ENCODE measurements around the gene HSPD1. TPM values are rescaled to one million over a fixed set of nuclear protein-coding genes. Genes with fewer than 3 reads are reported as not detected.

The HSPD1 gene
- 100 to 1,000 TPM; 227 to 229 TPM for total RNA-seq

DNA sequence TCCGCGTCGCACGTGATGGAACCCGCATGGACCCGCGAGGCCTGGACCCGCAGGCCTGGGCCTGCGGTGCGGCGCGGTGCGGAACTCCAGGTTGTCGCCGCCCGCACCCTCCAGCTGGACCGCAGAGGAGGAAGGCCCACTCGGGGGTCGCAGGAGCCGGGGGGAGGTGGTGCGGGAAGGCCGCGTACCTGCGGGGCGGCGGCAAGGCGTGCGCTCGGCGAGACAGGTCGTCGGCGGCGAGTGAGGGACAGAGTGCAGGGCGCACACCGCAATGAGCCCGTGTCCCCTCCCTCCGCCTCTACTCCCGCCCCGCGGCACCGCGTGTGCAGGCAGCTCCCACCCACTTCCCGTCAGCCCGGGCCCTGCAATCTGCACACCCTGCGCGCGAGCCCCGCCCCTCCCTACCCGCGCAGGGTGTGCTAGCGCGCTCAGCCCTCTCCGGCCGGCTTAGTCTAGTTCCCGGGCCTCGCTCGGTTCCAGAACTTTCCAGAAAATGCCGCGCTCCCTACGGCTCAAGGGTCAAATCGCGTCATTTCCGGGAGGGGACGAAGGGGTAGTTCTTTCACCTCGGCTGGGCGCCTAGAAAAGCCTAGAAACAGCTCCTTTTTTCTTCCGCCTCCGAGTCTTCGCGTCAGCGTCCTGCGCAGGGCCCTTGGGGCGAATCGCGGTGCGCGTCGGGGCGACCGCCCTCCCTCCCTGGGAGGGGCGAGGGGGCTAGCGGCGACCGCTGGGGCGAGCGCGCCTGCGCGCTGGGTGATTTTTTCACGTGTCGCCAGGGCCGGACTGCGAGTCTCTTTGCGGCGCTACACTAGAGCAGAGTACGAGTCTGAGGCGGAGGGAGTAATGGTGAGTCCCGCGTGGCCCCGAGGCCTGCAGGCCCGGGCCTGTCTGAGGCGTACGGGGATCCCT is at the start of gene HSPD1, which contains the start of gene HSPE1:
HSPD1 (minus strand) TSS at position 247 of the 909 bp plus-strand sequence. CDS start 992 bp downstream, outside the sequence.
HSPE1 (plus strand) TSS at position 786 of the 909 bp plus-strand sequence; CDS start at position 844, 58 bp downstream.
- no peaks in the 10 kb centered on the region for H3K9me3 Mint-ChIP-seq
- CTCF ChIA-PET: interaction anchor here (0.7 to 5.0 kb wide), 9 partner anchors 9 to 575 kb away, joined by 3 to 30 read pairs (median 3); partner anchors contain the start of genes MOB4 and SF3B1
- peak within 1 kb of the TSS; percentile 92 for H3K4me3 Mint-ChIP-seq
- POLR2A ChIA-PET: interaction anchor here (0.6 to 9.0 kb wide), 32 partner anchors 9 to 1965 kb away, joined by 3 to 275 read pairs (median 4); partner anchors contain the start of genes ANKRD44, COQ10B, GTF3C3 and MARS2
- H3K27me3 Mint-ChIP-seq: no peaks in the 10 kb centered on the region
- peak within 1 kb of the TSS; percentile 97 for H3K27ac Mint-ChIP-seq
- peaks cover 67% of the 10 kb centered on the region for H3K36me3 Mint-ChIP-seq (ENCODE audit: low read depth)
- peak; percentile 98 for DNase-seq
- H3K4me1 Mint-ChIP-seq: peaks cover 60% of the 10 kb centered on the region

DNA sequence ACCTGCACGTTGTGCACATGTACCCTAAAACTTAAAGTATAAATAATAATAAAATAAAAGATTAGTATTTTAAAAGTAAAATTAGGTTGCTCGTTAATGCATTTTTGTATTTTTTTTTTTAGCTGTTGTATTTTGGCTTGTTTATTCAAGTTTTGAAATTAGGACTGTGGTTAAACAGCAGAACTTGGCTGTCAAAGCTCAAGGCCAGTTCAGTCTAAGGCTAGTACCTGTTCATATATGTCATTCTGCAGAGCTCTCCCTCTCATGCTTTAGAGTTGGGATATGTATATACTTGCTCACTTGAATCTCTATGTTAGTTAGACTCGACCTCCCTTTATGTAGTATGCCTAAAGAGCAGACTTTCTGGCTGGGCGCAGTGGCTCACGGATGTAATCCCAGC is 48.9 kb upstream of the HSPD1 start:
- POLR2A ChIA-PET: no interaction called here

GRCh38 chr2:197547163-197547900 is 47.7 kb upstream of the HSPD1 start:
- no peaks in the 10 kb centered on the region for H3K4me1 Mint-ChIP-seq
- H3K4me3 Mint-ChIP-seq: no peak overlapping the region
- peaks cover 56% of the 10 kb centered on the region for H3K36me3 Mint-ChIP-seq (ENCODE audit: low read depth)
- H3K27me3 Mint-ChIP-seq: no peaks in the 10 kb centered on the region
- ChIA-PET POLR2A (no interaction called here), CTCF (interaction anchor here (0.6 kb wide), 1 partner anchor 63 kb away, joined by 4 read pairs; no protein-coding TSS in a partner anchor)
- no peaks in the 10 kb centered on the region for H3K9me3 Mint-ChIP-seq
- H3K27ac Mint-ChIP-seq: no peak overlapping the region
- no peak for DNase-seq

More for the DNA sequence above, 48.9 kb upstream of the HSPD1 start:
- Mint-ChIP-seq H3K36me3 (ENCODE audit: low read depth) (peaks cover 51% of the 10 kb centered on the region), H3K27me3 (no peaks in the 10 kb centered on the region), H3K27ac (no peak overlapping the region), H3K9me3 (no peaks in the 10 kb centered on the region), H3K4me1 (no peaks in the 10 kb centered on the region), H3K4me3 (no peak overlapping the region)
- CTCF ChIA-PET: interaction anchor here (1.0 kb wide), 1 partner anchor 9 kb away, joined by 4 read pairs; no protein-coding TSS in a partner anchor
- DNase-seq: no peak

DNA sequence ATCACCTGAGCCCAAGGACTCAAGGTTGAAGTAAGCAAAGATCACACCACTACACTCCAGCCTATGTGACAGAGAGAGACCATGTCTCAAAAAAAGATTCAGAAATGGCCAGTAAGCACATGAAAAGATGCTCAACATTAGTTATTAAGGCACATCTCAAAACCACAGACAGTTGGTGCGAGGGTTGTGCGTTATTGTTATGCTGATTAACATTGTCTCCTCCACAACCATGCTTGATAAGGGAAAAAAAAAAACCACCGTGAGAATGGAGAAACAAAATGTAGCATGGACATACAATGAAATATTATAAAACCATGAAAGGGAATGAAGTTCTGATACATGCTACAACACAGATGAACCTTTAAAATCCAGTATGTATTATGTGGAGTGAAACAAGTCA is 43.6 kb upstream of the HSPD1 start:
- no peak for DNase-seq
- Mint-ChIP-seq H3K27me3 (no peaks in the 10 kb centered on the region), H3K36me3 (ENCODE audit: low read depth) (peaks cover 66% of the 10 kb centered on the region), H3K9me3 (no peaks in the 10 kb centered on the region), H3K4me3 (no peak overlapping the region), H3K27ac (no peak overlapping the region), H3K4me1 (peaks cover 17% of the 10 kb centered on the region)
- ChIA-PET POLR2A (no interaction called here), CTCF (no interaction called here)

DNA sequence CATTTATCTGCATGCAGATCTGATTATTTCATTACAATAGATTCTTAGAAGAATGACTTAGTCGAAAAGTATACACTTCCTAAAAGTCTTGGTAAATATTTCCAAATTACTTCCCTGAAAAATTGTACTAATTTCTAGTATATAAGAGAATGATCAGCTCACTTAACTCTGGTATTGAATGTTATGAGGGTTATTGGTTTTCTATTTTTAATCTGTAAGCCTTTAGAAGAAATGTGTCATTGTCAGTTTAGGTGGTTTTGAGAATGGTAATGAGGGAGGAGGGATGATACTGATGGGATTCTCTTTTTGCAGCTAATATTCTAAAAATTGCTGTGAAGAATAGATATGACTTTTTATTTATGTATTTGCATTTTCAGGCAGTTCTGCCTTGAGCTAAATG is 40.1 kb upstream of the HSPD1 start:
- Mint-ChIP-seq H3K27ac (no peak overlapping the region), H3K4me3 (no peak overlapping the region), H3K4me1 (peaks cover 20% of the 10 kb centered on the region), H3K36me3 (ENCODE audit: low read depth) (peaks cover 68% of the 10 kb centered on the region), H3K27me3 (no peaks in the 10 kb centered on the region), H3K9me3 (no peaks in the 10 kb centered on the region)
- POLR2A ChIA-PET: interaction anchor here (0.9 to 2.0 kb wide), 3 partner anchors 23 to 87 kb away, joined by 3 to 8 read pairs (median 3); partner anchors contain the start of genes COQ10B, HSPD1 and HSPE1
- CTCF ChIA-PET: interaction anchor here (1.3 kb wide), 1 partner anchor 9 kb away, joined by 4 read pairs; no protein-coding TSS in a partner anchor
- no peak for DNase-seq

- no peak overlapping the region for H3K4me3 Mint-ChIP-seq
- no peak overlapping the region for H3K27ac Mint-ChIP-seq
- no peaks in the 10 kb centered on the region for H3K27me3 Mint-ChIP-seq
- ChIA-PET CTCF (no interaction called here), POLR2A (interaction anchor here (0.8 to 2.0 kb wide), 2 partner anchors 22 to 38 kb away, joined by 3 to 8 read pairs; partner anchors contain the start of genes HSPD1, HSPE1 and MOB4)
- H3K4me1 Mint-ChIP-seq: peaks cover 27% of the 10 kb centered on the region
- peaks cover 68% of the 10 kb centered on the region for H3K36me3 Mint-ChIP-seq (ENCODE audit: low read depth)
- no peak for DNase-seq
- no peaks in the 10 kb centered on the region for H3K9me3 Mint-ChIP-seq
Measured at GRCh38 chr2:197538412-197538811, 38.8 kb upstream of the HSPD1 start.

- Mint-ChIP-seq H3K4me1 (peaks cover 39% of the 10 kb centered on the region), H3K36me3 (ENCODE audit: low read depth) (peaks cover 36% of the 10 kb centered on the region), H3K27ac (no peak overlapping the region), H3K4me3 (peak overlapping the region; percentile 96), H3K9me3 (peaks cover 3% of the 10 kb centered on the region), H3K27me3 (no peaks in the 10 kb centered on the region)
- ChIA-PET CTCF (interaction anchor here (0.8 to 3.2 kb wide), 5 partner anchors 9 to 188 kb away, joined by 3 to 30 read pairs (median 3); partner anchors contain the start of genes HSPD1, HSPE1 and MARS2), POLR2A (interaction anchor here (0.6 to 6.6 kb wide), 11 partner anchors 8 to 718 kb away, joined by 3 to 275 read pairs (median 10); partner anchors contain the start of genes COQ10B, GTF3C3, HSPD1 and HSPE1)
- DNase-seq: no peak
Measured at GRCh38 chr2:197517150-197517549, 17.5 kb upstream of the HSPD1 start.

GRCh38 chr2:197516393-197516761 is 16.7 kb upstream of the HSPD1 start:
- H3K27ac Mint-ChIP-seq: peak overlapping the region; percentile 81
- DNase-seq: no peak
- peaks cover 30% of the 10 kb centered on the region for H3K36me3 Mint-ChIP-seq (ENCODE audit: low read depth)
- ChIA-PET CTCF (interaction anchor here (0.7 to 3.2 kb wide), 7 partner anchors 9 to 270 kb away, joined by 3 to 30 read pairs (median 3); partner anchors contain the start of genes HSPD1, HSPE1 and MARS2), POLR2A (interaction anchor here (0.7 to 6.6 kb wide), 20 partner anchors 8 to 717 kb away, joined by 3 to 275 read pairs (median 4); partner anchors contain the start of genes COQ10B, GTF3C3, HSPD1 and HSPE1)
- peaks cover 36% of the 10 kb centered on the region for H3K4me1 Mint-ChIP-seq
- no peaks in the 10 kb centered on the region for H3K27me3 Mint-ChIP-seq
- peaks cover 3% of the 10 kb centered on the region for H3K9me3 Mint-ChIP-seq
- peak overlapping the region; percentile 96 for H3K4me3 Mint-ChIP-seq

GRCh38 chr2:197515739-197516392 is 16.2 kb upstream of the HSPD1 start, which contains the start of gene MOB4:
TSS of gene MOB4 (plus strand) at chr2:197516066. CDS start at chr2:197516087, 21 bp downstream.
- Mint-ChIP-seq H3K4me1 (peaks cover 33% of the 10 kb centered on the region), H3K27me3 (no peaks in the 10 kb centered on the region)
- POLR2A ChIA-PET: interaction anchor here (0.6 to 6.6 kb wide), 21 partner anchors 8 to 717 kb away, joined by 3 to 275 read pairs (median 4); partner anchors contain the start of genes COQ10B, GTF3C3, HSPD1 and HSPE1

GRCh38 chr2:197515315-197515738 is 15.7 kb upstream of the HSPD1 start:
- peaks cover 31% of the 10 kb centered on the region for H3K4me1 Mint-ChIP-seq
- peak overlapping the region; percentile 96 for H3K4me3 Mint-ChIP-seq
- ChIA-PET POLR2A (interaction anchor here (0.6 to 6.6 kb wide), 13 partner anchors 9 to 716 kb away, joined by 3 to 275 read pairs (median 7); partner anchors contain the start of genes COQ10B, GTF3C3, HSPD1 and HSPE1), CTCF (interaction anchor here (1.3 to 3.2 kb wide), 3 partner anchors 10 to 190 kb away, joined by 3 to 30 read pairs (median 11); partner anchors contain the start of genes HSPD1, HSPE1 and MARS2)
- peaks cover 20% of the 10 kb centered on the region for H3K36me3 Mint-ChIP-seq (ENCODE audit: low read depth)
- H3K27ac Mint-ChIP-seq: peak overlapping the region; percentile 81
- H3K9me3 Mint-ChIP-seq: no peaks in the 10 kb centered on the region
- DNase-seq: no peak
- no peaks in the 10 kb centered on the region for H3K27me3 Mint-ChIP-seq

More at GRCh38 chr2:197515739-197516392, 16.2 kb upstream of the HSPD1 start, which contains the start of gene MOB4:
- Mint-ChIP-seq H3K27ac (peak within 1 kb of the TSS; percentile 81), H3K9me3 (peaks cover under 1% of the 10 kb centered on the region), H3K4me3 (peak within 1 kb of the TSS; percentile 96), H3K36me3 (ENCODE audit: low read depth) (peaks cover 24% of the 10 kb centered on the region)
- CTCF ChIA-PET: interaction anchor here (0.7 to 3.2 kb wide), 7 partner anchors 11 to 270 kb away, joined by 3 to 30 read pairs (median 3); partner anchors contain the start of genes HSPD1, HSPE1 and MARS2
- DNase-seq: peak; percentile 95

DNA sequence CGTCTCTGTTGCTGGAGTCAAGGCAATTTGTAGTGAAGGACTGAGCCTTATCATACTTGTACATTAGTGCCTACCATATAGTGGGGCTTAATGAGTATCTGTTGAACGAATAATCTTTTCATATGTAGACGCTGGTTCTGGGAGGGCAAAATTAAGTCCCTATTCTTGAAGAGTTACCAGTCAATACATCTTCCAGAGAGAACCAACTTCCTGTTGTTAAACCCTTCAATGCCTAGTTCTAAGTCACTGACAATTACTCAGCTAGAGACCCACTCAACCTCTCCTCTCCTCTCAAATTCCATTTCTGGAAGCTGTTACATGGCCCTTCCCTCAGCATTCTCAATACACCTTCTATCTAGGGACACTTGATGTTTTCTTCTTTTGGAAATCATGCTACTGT is 15.1 kb upstream of the HSPD1 start:
- Mint-ChIP-seq H3K4me1 (peaks cover 29% of the 10 kb centered on the region), H3K4me3 (peak overlapping the region; percentile 96), H3K36me3 (ENCODE audit: low read depth) (peaks cover 15% of the 10 kb centered on the region), H3K9me3 (no peaks in the 10 kb centered on the region), H3K27me3 (no peaks in the 10 kb centered on the region), H3K27ac (peak overlapping the region; percentile 81)
- ChIA-PET POLR2A (interaction anchor here (0.6 to 6.6 kb wide), 7 partner anchors 8 to 191 kb away, joined by 3 to 275 read pairs (median 34); partner anchors contain the start of genes COQ10B, HSPD1, HSPE1 and MARS2), CTCF (interaction anchor here (1.3 to 3.2 kb wide), 3 partner anchors 10 to 190 kb away, joined by 3 to 30 read pairs (median 11); partner anchors contain the start of genes HSPD1, HSPE1 and MARS2)
- DNase-seq: no peak
